Esophagus squamous epithelium (tissue), 4 donors: Measurements from ENCODE around the gene ABHD2.

Experiments
- CTCF ChIP-seq, 6 experiments: fragments of 450-650 bp in 4 of 6; fragments of 200-600 bp in 2 of 6; sonication (generic) in 2 of 6; IDR thresholded peaks; one replicate each; pipeline ENCODE4 v1.5.1; 2016 to 2019; ENCODE audit warnings: antibody characterized with exemption in 6 of 6, mild to moderate bottlenecking in 4 of 6, moderate library complexity in 4 of 6
- POLR2A ChIP-seq, 4 donors: fragments of 450-650 bp; IDR thresholded peaks; one replicate each; pipeline ENCODE4 v1.6.1; 2017; ENCODE audit warnings: antibody characterized with exemption in 4 of 4, mild to moderate bottlenecking in 4 of 4, moderate library complexity in 3 of 4

DNA sequence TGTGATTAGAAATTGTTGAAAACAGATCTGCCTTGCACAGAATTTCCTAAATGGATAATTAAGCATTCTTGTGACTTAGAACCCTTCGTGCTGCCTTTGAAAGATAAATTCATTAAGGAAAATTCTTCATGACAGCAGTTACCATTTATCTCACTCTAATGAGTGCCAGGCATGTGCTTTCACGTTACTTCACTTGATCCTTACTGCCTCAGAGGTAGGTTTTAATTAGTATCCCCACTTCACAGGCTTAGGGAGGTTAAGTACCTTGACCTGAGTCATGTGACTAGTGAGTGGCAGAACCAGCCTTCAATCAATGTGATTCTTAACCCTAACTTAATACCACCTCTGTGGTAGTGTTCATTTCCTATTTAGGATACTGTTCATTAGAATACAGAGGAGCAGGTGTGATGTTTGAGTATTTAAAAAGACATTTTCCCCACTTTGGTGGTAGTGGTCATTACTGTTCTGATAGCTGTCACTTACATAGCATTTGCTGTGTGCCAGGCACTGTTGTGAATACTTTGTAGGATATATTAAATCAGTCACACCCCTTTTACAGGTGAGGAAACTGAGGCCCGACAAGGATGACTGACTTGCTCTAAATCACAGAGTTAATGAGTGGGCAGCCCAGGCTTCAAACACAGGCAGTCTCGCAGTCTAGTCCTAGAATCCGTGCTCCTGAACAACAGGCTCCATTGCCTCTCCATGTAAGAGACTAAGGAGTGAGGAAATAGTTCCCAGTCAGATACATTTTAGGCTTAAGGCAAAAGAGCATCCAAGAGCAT lies 75.2 kb downstream of the ABHD2 start:
- TF ChIP-seq CTCF (IDR thresholded peaks at IDR 0.05) (no peak), POLR2A (IDR thresholded peaks at IDR 0.05) (no peak)
